ENCODE results near the gene MLLT3.

MLLT3 gene

GRCh38 chr9:20512106-20512505 is 110.2 kb downstream of the MLLT3 start:
- no peak for TF ChIP-seq CTCF (IDR thresholded peaks at IDR 0.05; ENCODE audit: low read depth, low read length)
- no peak overlapping the region for H3K4me3 ChIP-seq (ENCODE audit: low read depth, low read length)

- TF ChIP-seq CTCF (IDR thresholded peaks at IDR 0.05; ENCODE audit: low read depth, low read length) = no peak
- H3K4me3 ChIP-seq (ENCODE audit: low read depth, low read length) = no peak overlapping the region
These were observed 110.6 kb downstream of the MLLT3 start for GRCh38 chr9:20511686-20512085.

GRCh38 chr9:20509466-20509865 is 112.8 kb downstream of the MLLT3 start:
- H3K4me3 ChIP-seq (ENCODE audit: low read depth, low read length) = no peak overlapping the region
- TF ChIP-seq CTCF (IDR thresholded peaks at IDR 0.05; ENCODE audit: low read depth, low read length) = no peak

- no peak overlapping the region for H3K4me3 ChIP-seq (ENCODE audit: low read depth, low read length)
- no peak for TF ChIP-seq CTCF (IDR thresholded peaks at IDR 0.05; ENCODE audit: low read depth, low read length)
These were observed 114.1 kb downstream of the MLLT3 start for GRCh38 chr9:20508242-20508641.

GRCh38 chr9:20507431-20507830 is 114.9 kb downstream of the MLLT3 start:
- TF ChIP-seq CTCF (IDR thresholded peaks at IDR 0.05; ENCODE audit: low read depth, low read length) = no peak

GRCh38 chr9:20506099-20506900 is 116.0 kb downstream of the MLLT3 start:
- TF ChIP-seq CTCF (IDR thresholded peaks at IDR 0.05; ENCODE audit: low read depth, low read length) = no peak
- H3K4me3 ChIP-seq (ENCODE audit: low read depth, low read length) = no peak overlapping the region

More at GRCh38 chr9:20507431-20507830, 114.9 kb downstream of the MLLT3 start:
- H3K4me3 ChIP-seq (ENCODE audit: low read depth, low read length) = no peak overlapping the region

GRCh38 chr9:20505574-20505973 is 116.7 kb downstream of the MLLT3 start:
- TF ChIP-seq CTCF (IDR thresholded peaks at IDR 0.05; ENCODE audit: low read depth, low read length) = no peak
- no peak overlapping the region for H3K4me3 ChIP-seq (ENCODE audit: low read depth, low read length)

Data from WI38 (cell line).